ENCODE measurements around the gene PRODH2.
"Not testable (repeated sequence)": the region's sequence is repeated elsewhere in the genome, so short reads cannot be mapped to it uniquely, and the experiment has no call there.

PRODH2 gene

GRCh38 chr19:35842666-35843272, 30.1 kb upstream of the PRODH2 start:
- no peak for FAIRE-seq

- no peak for FAIRE-seq
Measured at GRCh38 chr19:35841961-35842595, 29.4 kb upstream of the PRODH2 start.

GRCh38 chr19:35836096-35836495, 23.5 kb upstream of the PRODH2 start:
- not testable (repeated sequence) for FAIRE-seq

- FAIRE-seq, result no peak
Measured at GRCh38 chr19:35833972-35834371, 21.3 kb upstream of the PRODH2 start.

GRCh38 chr19:35832054-35832453, 19.4 kb upstream of the PRODH2 start:
- no peak for FAIRE-seq

- FAIRE-seq, result no peak
Measured at GRCh38 chr19:35830986-35831385, 18.3 kb upstream of the PRODH2 start.

GRCh38 chr19:35828692-35829301, 16.2 kb upstream of the PRODH2 start:
- no peak for FAIRE-seq

GRCh38 chr19:35824150-35824549, 11.5 kb upstream of the PRODH2 start:
- FAIRE-seq, result no peak

GRCh38 chr19:35822579-35822978, 9.9 kb upstream of the PRODH2 start:
- no peak for FAIRE-seq

- no peak for FAIRE-seq
Measured at GRCh38 chr19:35818445-35818844, 5.8 kb upstream of the PRODH2 start.

GRCh38 chr19:35816846-35817245, 4.2 kb upstream of the PRODH2 start:
- FAIRE-seq, result no peak

GRCh38 chr19:35816262-35816661, 3.6 kb upstream of the PRODH2 start:
- no peak for FAIRE-seq

GRCh38 chr19:35813043-35813890, 622 bp upstream of the PRODH2 start:
- FAIRE-seq, result no peak

- FAIRE-seq, result no peak
Measured at GRCh38 chr19:35811317-35812219, 1.1 kb downstream of the PRODH2 start.

GRCh38 chr19:35807633-35808032, 5.0 kb downstream of the PRODH2 start:
- FAIRE-seq, result no peak

- FAIRE-seq, result no peak
Measured at GRCh38 chr19:35806597-35806996, 6.0 kb downstream of the PRODH2 start.

GRCh38 chr19:35805526-35806102, 7.0 kb downstream of the PRODH2 start:
- FAIRE-seq, result no peak

- FAIRE-seq, result no peak
Measured at GRCh38 chr19:35801828-35802227, 10.8 kb downstream of the PRODH2 start.

GRCh38 chr19:35797663-35798062, 15.0 kb downstream of the PRODH2 start:
- FAIRE-seq, result no peak

- FAIRE-seq, result no peak
Measured at GRCh38 chr19:35796645-35797542, 15.8 kb downstream of the PRODH2 start.

GRCh38 chr19:35795564-35795963, 17.1 kb downstream of the PRODH2 start:
- FAIRE-seq, result not testable (repeated sequence)

Data from colon (tissue), 2 donors.